ENCODE measurements around the gene NEU3. TPM values are rescaled to one million over a fixed set of nuclear protein-coding genes. Genes with fewer than 3 reads are reported as not detected.

Gene NEU3
- total RNA-seq, 6 donors from 2014 or later: 6.2 to 36.7 (median 11.5) TPM

- Histone ChIP-seq H3K4me1 (peaks cover 3 to 13% (median 6%) of the 10 kb centered on the region in 4 donors), H3K36me3 (peaks cover 0 to 68% (median 14%) of the 10 kb centered on the region in 4 donors), H3K27me3 (no peaks in the 10 kb centered on the region), H3K27ac (no peak overlapping the region), H3K4me3 (no peak overlapping the region), H3K9me3 (no peaks in the 10 kb centered on the region)
- 92 to 94% methylated on average over 5 of the region's 5 CpGs for WGBS, 2 donors
- DNase-seq (no peak), ATAC-seq (ENCODE audit: low FRiP score in 2 of 2) (no peak)
- TF ChIP-seq POLR2A (IDR thresholded peaks at IDR 0.05): no peak
- no peak for TF ChIP-seq POLR2AphosphoS5 (IDR thresholded peaks at IDR 0.05)
- TF ChIP-seq EP300 (IDR thresholded peaks at IDR 0.05): no peak
- TF ChIP-seq CTCF (IDR thresholded peaks at IDR 0.05): no peak
Observed at GRCh38 chr11:74966651-74967050, 22.1 kb upstream of the NEU3 start.

- H3K4me1 ChIP-seq: no peaks in the 10 kb centered on the region
- H3K27ac ChIP-seq: no peak overlapping the region
- 85 to 92% methylated on average over 1 of the region's 1 CpG for WGBS, 2 donors
- DNase-seq: no peak
- H3K4me3 ChIP-seq: no peak overlapping the region
- TF ChIP-seq POLR2AphosphoS5 (IDR thresholded peaks at IDR 0.05) (no peak), CTCF (IDR thresholded peaks at IDR 0.05) (no peak), POLR2A (IDR thresholded peaks at IDR 0.05) (no peak), EP300 (IDR thresholded peaks at IDR 0.05) (no peak)
- H3K27me3 ChIP-seq: no peaks in the 10 kb centered on the region
- H3K9me3 ChIP-seq: no peaks in the 10 kb centered on the region
- ATAC-seq (ENCODE audit: low FRiP score in 2 of 2): no peak
- H3K36me3 ChIP-seq: peaks cover 0 to 100% (median 33%) of the 10 kb centered on the region in 4 donors
Observed at GRCh38 chr11:74970852-74971395, 17.8 kb upstream of the NEU3 start.

GRCh38 chr11:74971424-74971823 lies 17.3 kb upstream of the NEU3 start:
- ATAC-seq (ENCODE audit: low FRiP score in 2 of 2): no peak
- TF ChIP-seq EP300 (IDR thresholded peaks at IDR 0.05): no peak
- TF ChIP-seq POLR2A (IDR thresholded peaks at IDR 0.05): no peak
- no peak for TF ChIP-seq CTCF (IDR thresholded peaks at IDR 0.05)
- H3K36me3 ChIP-seq: peaks cover 0 to 100% (median 37%) of the 10 kb centered on the region in 4 donors
- no peaks in the 10 kb centered on the region for H3K4me1 ChIP-seq
- H3K27ac ChIP-seq: no peak overlapping the region
- no peak overlapping the region for H3K4me3 ChIP-seq
- H3K9me3 ChIP-seq: no peaks in the 10 kb centered on the region
- 88 to 89% methylated on average over 6 of the region's 6 CpGs for WGBS, 2 donors
- no peak for DNase-seq
- no peaks in the 10 kb centered on the region for H3K27me3 ChIP-seq

- DNase-seq: no peak
- Histone ChIP-seq H3K27ac (no peak overlapping the region), H3K27me3 (no peaks in the 10 kb centered on the region), H3K9me3 (no peaks in the 10 kb centered on the region), H3K4me1 (no peaks in the 10 kb centered on the region), H3K4me3 (no peak overlapping the region), H3K36me3 (peaks cover 0 to 70% (median 27%) of the 10 kb centered on the region in 4 donors)
- 95 to 97% methylated on average over 4 of the region's 4 CpGs for WGBS, 2 donors
- no peak for TF ChIP-seq EP300 (IDR thresholded peaks at IDR 0.05)
- TF ChIP-seq POLR2AphosphoS5 (IDR thresholded peaks at IDR 0.05): no peak
- TF ChIP-seq POLR2A (IDR thresholded peaks at IDR 0.05): no peak
- TF ChIP-seq CTCF (IDR thresholded peaks at IDR 0.05): no peak
- ATAC-seq (ENCODE audit: low FRiP score in 2 of 2): no peak
Observed at GRCh38 chr11:74978041-74978440, 10.7 kb upstream of the NEU3 start.

GRCh38 chr11:74980634-74981033 lies 8.1 kb upstream of the NEU3 start:
- Histone ChIP-seq H3K4me1 (no peaks in the 10 kb centered on the region), H3K4me3 (no peak overlapping the region), H3K27me3 (no peaks in the 10 kb centered on the region), H3K27ac (no peak overlapping the region), H3K9me3 (no peaks in the 10 kb centered on the region), H3K36me3 (peaks cover 0 to 44% (median 18%) of the 10 kb centered on the region in 4 donors)
- peak in 1 of 2 donors; percentile 32 for ATAC-seq (ENCODE audit: low FRiP score in 2 of 2)
- TF ChIP-seq EP300 (IDR thresholded peaks at IDR 0.05): no peak
- no peak for TF ChIP-seq POLR2A (IDR thresholded peaks at IDR 0.05)
- no peak for DNase-seq
- WGBS, 2 donors: 80 to 82% methylated on average over 2 of the region's 2 CpGs

All from upper lobe of left lung (tissue), 6 donors.